GM19025 (cell line): ENCODE measurements around the gene ANKRD49.
"Not testable (repeated sequence)": the region's sequence is repeated elsewhere in the genome, so short reads cannot be mapped to it uniquely, and the experiment has no call there.

Experiments used
- ATAC-seq: cut with Tn5 transposase; IDR thresholded peaks from one replicate; pipeline ENCODE4 v1.9.1; 2021; ENCODE audit warnings: mild to moderate bottlenecking, low read depth, moderate library complexity; ENCODE audit not compliant: unreplicated experiment

The ANKRD49 gene

GRCh38 chr11:94504689-94505293 is 11.0 kb downstream of the ANKRD49 start:
- ATAC-seq, result no peak

- not testable (repeated sequence) for ATAC-seq
Measured at GRCh38 chr11:94506513-94506912, 12.7 kb downstream of the ANKRD49 start.

GRCh38 chr11:94507485-94507884 is 13.7 kb downstream of the ANKRD49 start:
- ATAC-seq, result no peak

DNA sequence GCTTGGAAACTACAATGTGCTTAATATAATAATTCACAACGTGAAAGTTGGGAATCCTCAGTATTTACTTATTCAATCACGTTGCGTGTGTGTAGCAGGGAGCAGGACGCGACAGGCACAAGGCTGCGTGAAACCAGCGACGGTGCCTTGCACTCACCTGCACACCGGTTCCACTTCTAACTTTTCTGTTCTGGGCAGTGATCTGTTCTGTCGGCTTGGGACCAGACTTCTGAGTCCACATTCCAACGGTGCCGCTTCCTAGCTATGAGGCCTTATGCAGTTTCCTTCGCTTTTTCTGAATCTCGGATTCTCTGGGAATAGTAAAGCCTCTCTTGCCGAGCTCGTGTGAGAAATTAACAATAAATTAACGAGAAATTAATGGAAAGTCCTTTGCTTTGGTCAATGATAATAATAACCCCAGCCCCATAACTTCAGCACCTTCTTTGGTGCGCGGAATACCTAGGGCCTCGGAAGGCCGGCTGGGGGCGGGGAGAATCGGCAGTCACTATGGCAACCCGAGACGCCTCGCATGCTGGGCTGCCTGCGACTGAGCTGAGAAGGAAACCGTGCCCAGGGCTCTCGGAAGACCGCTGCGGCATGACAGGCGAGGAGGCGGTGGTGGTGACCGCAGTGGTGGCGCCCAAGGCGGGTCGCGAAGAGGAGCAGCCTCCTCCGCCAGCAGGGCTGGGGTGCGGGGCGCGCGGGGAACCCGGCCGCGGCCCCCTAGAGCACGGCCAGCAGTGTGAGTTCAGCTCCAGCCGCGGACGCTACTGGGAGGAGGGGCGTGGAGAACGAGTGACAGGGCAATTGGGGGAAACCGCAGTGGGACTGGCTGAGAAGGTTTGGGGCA is 18.4 kb downstream of the ANKRD49 start, which contains the start of gene C11orf97:
C11orf97 (plus strand) TSS at position 530 of the 850 bp plus-strand sequence; CDS start at position 598, 68 bp downstream.
- ATAC-seq, result peak; percentile 84

DNA sequence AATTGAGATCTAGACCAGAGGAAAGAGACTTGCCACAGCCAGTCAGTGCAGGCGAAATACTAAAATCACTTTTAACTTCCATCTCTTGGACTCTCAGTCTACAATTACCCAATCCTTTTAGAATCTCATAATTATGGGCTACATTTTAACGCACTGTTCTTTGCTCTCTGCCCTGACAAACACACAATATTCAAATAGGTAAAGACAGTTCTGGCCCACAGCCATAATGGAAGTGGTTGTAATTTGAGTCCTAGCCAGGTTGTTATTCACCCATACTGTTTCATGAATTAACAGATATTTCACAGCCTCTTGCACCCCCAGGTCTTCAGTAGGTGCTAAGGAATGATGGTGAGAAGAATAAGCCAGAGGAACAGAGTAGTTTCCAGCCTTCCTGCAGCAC is 19.3 kb downstream of the ANKRD49 start:
- no peak for ATAC-seq

DNA sequence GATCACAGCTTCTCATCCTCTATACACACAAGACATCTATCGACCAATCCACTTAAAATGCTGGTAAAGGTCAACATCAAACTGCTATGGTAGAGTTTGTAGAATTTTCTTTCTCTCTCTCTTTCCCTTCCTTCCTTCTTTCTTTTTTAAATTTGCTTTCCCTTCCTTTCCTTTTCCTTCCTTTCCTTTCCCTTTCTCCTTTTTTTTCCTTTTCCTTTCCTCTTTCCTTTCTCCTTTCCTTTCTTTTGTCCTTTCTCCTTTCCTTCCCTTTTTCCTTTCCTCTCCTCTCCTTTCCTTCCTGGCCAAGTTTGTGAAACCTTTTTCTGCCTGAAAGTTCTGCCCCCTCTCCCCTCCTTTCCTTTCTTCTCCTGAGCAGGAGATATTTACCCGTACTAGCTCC is 21.6 kb downstream of the ANKRD49 start:
- no peak for ATAC-seq

GRCh38 chr11:94516725-94517124 is 22.9 kb downstream of the ANKRD49 start:
- ATAC-seq, result no peak

- no peak for ATAC-seq
Measured at GRCh38 chr11:94518300-94518699, 24.5 kb downstream of the ANKRD49 start.

- no peak for ATAC-seq
Measured at GRCh38 chr11:94519478-94520084, 25.8 kb downstream of the ANKRD49 start.

DNA sequence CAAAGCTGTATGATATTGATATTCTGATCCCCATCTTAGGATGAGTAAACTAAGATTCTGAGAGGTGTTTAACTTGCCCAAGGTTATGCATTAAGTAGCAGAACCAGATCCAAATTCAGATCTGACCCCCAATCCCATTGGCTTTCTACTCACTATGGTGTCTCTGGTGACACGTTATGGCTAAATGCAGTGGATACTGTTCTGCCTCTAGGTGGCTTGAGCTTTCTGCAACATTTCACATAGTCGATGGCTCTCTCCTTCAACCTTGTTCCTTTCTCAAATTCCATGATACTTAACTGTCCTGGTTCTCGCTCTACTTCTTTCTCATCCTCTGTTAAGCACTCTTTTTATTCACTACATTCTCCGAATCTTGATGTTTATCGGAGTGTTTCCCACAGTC is 27.9 kb downstream of the ANKRD49 start:
- no peak for ATAC-seq

DNA sequence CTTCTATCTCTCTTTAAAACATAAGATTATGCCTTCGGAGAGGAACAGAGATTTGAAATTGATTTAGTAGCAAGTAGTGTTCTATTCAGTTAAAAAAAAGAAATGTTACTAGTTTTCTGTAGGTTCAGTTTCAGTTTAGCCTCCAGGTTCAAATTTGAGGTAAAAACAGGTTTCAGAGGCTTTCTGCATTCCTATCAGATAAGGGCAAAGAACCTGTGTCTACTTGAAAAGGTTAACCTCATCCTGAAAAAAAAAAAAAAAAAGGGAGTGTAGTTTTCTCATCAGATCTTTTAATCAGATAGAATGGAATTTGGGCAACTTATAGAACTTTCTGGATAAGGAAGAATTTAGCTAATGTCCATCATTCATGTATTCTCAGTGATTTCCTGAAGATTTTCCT is 30.6 kb downstream of the ANKRD49 start:
- ATAC-seq, result no peak

GRCh38 chr11:94525546-94526324 is 32.0 kb downstream of the ANKRD49 start:
- ATAC-seq, result no peak

GRCh38 chr11:94526645-94527438 is 33.1 kb downstream of the ANKRD49 start:
- no peak for ATAC-seq

DNA sequence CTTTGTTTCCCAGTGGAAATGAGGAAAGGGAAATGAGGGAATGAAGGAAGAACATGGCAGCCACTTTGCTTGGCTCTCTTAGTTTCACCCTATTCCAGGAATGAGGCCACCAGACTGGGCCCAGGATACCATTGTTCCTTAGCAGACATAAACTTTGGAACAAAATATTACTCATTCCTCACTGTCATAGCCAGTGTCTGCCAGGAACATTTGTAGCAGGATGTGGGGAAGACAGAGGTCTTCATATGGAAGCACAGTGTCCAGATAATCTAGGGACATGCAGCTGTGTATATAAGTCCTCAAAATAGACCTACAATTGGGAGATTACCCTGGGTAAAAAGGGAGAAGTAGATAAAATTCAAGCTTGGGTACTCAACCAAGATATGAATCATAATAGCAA is 34.8 kb downstream of the ANKRD49 start:
- ATAC-seq, result no peak

GRCh38 chr11:94532211-94532610 is 38.4 kb downstream of the ANKRD49 start:
- ATAC-seq, result no peak

GRCh38 chr11:94533206-94533605 is 39.4 kb downstream of the ANKRD49 start:
- ATAC-seq, result no peak

DNA sequence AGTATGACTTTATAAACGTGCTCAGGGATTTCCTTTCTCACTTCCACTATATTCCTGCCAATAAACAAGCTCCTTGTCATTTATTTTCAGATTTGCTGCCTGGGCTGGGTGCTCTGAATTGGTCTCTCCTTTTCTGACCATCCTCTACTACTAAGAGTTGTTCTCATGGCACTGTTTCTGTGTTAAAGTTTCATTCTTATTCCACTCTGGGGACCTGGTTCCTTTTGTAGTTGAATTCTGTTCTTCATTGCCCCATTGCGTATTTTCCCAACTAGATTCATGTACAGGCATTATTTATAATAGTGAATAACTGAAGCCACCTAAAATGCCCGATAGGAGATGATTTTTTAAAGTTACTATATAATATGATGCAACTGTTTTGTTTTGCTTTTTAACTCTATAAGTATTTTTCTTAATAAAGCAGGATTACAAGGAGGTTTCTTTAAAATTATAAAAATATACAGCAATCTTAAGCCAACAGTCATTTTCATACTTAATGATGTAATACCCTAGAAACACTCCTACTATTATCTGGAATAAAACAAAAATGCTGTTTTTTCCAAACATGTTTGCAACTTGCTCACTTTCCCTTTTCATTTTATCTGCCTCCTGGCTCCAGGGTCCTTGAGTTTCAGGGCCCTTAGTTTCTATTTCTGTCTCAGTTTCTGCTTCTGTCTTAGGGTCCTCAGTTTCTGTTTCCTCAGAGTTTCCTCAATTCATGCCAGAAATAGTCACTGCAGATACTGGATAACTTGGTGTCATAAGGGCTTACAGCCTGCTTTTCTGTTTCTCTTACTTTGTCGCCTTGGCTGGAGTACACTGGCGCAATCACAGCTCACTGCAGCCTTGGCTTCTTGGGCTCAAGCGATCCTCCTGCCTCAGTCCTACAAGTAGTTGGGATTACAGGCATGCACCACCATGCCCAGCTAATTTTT is 40.2 kb downstream of the ANKRD49 start:
- no peak for ATAC-seq

DNA sequence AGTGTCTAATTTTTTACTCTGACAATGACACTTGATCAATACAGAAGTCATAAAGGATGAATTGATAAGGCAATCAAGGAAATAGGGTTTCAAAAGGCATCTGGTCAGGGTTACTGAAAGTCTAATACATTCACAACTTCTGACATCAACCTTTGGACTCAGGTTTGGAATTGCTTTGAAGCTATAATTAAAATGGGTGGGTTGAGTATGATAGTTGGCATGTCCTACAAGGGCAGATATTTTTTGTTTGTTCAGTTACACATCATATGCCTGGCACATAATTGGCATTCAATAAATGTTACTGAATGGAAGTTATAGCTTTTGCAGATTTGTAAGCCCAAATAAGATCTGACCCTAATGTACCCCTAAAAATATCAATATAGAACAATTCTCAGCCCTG is 42.6 kb downstream of the ANKRD49 start:
- no peak for ATAC-seq

GRCh38 chr11:94537031-94537600 is 43.3 kb downstream of the ANKRD49 start:
- no peak for ATAC-seq
